Breast epithelium (tissue), 4 donors: ENCODE measurements around the gene CALN1. TPM values are rescaled to one million over a fixed set of nuclear protein-coding genes. Genes with fewer than 3 reads are reported as not detected.

Experiments used
- DNase-seq, 2 donors: peaks; one replicate each; pipeline ENCODE4 v3.0.0-alpha.2; 2019; ENCODE audit warnings: low spot score in 2 of 2
- H3K27ac ChIP-seq, 2 donors: fragments of 200-600 bp; sonication (generic) in 1 of 2; one replicate each; pipeline ENCODE4 v1.5.1; 2016 to 2019; ENCODE audit warnings: mild to moderate bottlenecking in 1 of 2
- H3K27me3 ChIP-seq, 2 donors: fragments of 200-600 bp; sonication (generic) in 1 of 2; one replicate each; pipeline versions ENCODE4 v1.5.1 to v1.6.0; 2017 to 2019; ENCODE audit warnings: control low read depth in 1 of 2, mild to moderate bottlenecking in 1 of 2
- H3K36me3 ChIP-seq: fragments of 200-600 bp; one replicate; pipeline ENCODE4 v1.5.1; 2019
- H3K4me1 ChIP-seq, 2 donors: fragments of 200-600 bp; sonication (generic); one replicate each; pipeline ENCODE4 v1.5.1; 2016 to 2019; ENCODE audit warnings: control low read depth in 1 of 2
- H3K4me3 ChIP-seq, 3 donors: fragments of 200-600 bp; sonication (generic); 1 replicate in 2 of 3; 2 replicates in 1 of 3; pipeline ENCODE4 v1.5.1; 2016 to 2019; ENCODE audit warnings: mild to moderate bottlenecking in 3 of 3, moderate library complexity in 2 of 3
- H3K9me3 ChIP-seq, 2 donors: fragments of 200-600 bp; sonication (generic) in 1 of 2; one replicate each; pipeline ENCODE4 v1.5.1; 2016 to 2019; ENCODE audit warnings: control low read depth in 1 of 2
- POLR2A ChIP-seq: fragments of 450-650 bp; IDR thresholded peaks from one replicate; pipeline ENCODE4 v1.6.1; 2016; ENCODE audit warnings: antibody characterized with exemption, mild to moderate bottlenecking, moderate library complexity
- POLR2AphosphoS5 ChIP-seq, 3 donors: sonication (generic); formaldehyde crosslinking; IDR thresholded peaks; one replicate each; pipeline ENCODE4 v1.6.1; 2017; ENCODE audit warnings: antibody characterized with exemption in 3 of 3
- intact Hi-C: fragments of 100-400 bp; cut with DNase I; formaldehyde crosslinking; loops from one replicate; pipeline ENCODE4 v1.15.1; 2023; ENCODE audit warnings: low total_unique reads
- total RNA-seq, 3 donors: library from RNA; depleted of rRNA; stranded (reverse); fragments of >200 nt; gene quantifications; one replicate each; pipeline ENCODE4 v1.1.0, GENCODE V29; 2016
- TF ChIP-seq, protein P1 (sequence below), 3 donors: fragments of 450-650 bp; IDR thresholded peaks; one replicate each; pipeline ENCODE4 v1.5.1; 2016 to 2017; ENCODE audit warnings: antibody characterized with exemption in 3 of 3, mild to moderate bottlenecking in 3 of 3, moderate library complexity in 3 of 3

Gene CALN1
- total RNA-seq, 3 donors from 2014 or later, result under 0.01 to 0.33 (median 0.15) TPM

GRCh38 chr7:71842381-71842780 lies 569.8 kb downstream of the CALN1 start:
- no peak for DNase-seq
- H3K27ac ChIP-seq, result no peak overlapping the region
- no peaks in the 10 kb centered on the region for H3K27me3 ChIP-seq
- no peak overlapping the region for H3K4me3 ChIP-seq
- H3K4me1 ChIP-seq, result no peaks in the 10 kb centered on the region
- TF ChIP-seq POLR2A (no peak), POLR2AphosphoS5 (IDR thresholded peaks at IDR 0.05) (no peak)
- TF ChIP-seq, protein P1, sequence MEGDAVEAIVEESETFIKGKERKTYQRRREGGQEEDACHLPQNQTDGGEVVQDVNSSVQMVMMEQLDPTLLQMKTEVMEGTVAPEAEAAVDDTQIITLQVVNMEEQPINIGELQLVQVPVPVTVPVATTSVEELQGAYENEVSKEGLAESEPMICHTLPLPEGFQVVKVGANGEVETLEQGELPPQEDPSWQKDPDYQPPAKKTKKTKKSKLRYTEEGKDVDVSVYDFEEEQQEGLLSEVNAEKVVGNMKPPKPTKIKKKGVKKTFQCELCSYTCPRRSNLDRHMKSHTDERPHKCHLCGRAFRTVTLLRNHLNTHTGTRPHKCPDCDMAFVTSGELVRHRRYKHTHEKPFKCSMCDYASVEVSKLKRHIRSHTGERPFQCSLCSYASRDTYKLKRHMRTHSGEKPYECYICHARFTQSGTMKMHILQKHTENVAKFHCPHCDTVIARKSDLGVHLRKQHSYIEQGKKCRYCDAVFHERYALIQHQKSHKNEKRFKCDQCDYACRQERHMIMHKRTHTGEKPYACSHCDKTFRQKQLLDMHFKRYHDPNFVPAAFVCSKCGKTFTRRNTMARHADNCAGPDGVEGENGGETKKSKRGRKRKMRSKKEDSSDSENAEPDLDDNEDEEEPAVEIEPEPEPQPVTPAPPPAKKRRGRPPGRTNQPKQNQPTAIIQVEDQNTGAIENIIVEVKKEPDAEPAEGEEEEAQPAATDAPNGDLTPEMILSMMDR (IDR thresholded peaks at IDR 0.05), result no peak
- intact Hi-C loops, result no loop called here
- no peaks in the 10 kb centered on the region for H3K9me3 ChIP-seq
- no peaks in the 10 kb centered on the region for H3K36me3 ChIP-seq

DNA sequence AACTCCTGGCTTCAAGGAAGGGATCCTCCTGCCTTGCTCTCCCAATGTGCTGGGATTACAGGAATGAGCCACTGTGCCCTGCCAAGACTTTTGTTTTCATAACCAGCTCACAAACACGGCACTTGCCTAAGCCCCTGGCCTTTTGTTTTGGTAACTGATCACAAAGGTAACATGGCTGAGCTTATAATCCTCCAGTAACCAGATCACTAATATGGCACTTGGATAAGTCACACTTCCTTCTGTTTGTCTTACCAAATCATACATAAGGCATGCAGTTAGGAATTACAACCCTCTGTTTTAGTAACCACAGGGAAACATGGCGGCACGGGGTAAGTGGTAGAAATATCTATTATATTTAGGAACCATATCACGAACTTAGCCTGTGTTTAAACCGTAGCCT lies 577.1 kb downstream of the CALN1 start:
- no peaks in the 10 kb centered on the region for H3K4me1 ChIP-seq
- H3K27ac ChIP-seq, result no peak overlapping the region
- no peaks in the 10 kb centered on the region for H3K27me3 ChIP-seq
- H3K36me3 ChIP-seq, result no peaks in the 10 kb centered on the region
- H3K9me3 ChIP-seq, result no peaks in the 10 kb centered on the region
- intact Hi-C loops, result no loop called here
- H3K4me3 ChIP-seq, result no peak overlapping the region
- DNase-seq, result no peak
- TF ChIP-seq POLR2AphosphoS5 (IDR thresholded peaks at IDR 0.05) (no peak), POLR2A (no peak)
- TF ChIP-seq, protein P1 (IDR thresholded peaks at IDR 0.05), result no peak

GRCh38 chr7:71829515-71829914 lies 582.6 kb downstream of the CALN1 start:
- Histone ChIP-seq H3K27ac (no peak overlapping the region), H3K4me3 (no peak overlapping the region), H3K9me3 (peaks cover 0 to 7% of the 10 kb centered on the region in 2 donors), H3K27me3 (no peaks in the 10 kb centered on the region), H3K4me1 (no peaks in the 10 kb centered on the region), H3K36me3 (no peaks in the 10 kb centered on the region)
- DNase-seq, result no peak
- intact Hi-C loops, result no loop called here
- TF ChIP-seq POLR2A, result no peak
- no peak for TF ChIP-seq POLR2AphosphoS5 (IDR thresholded peaks at IDR 0.05)
- TF ChIP-seq, protein P1 (IDR thresholded peaks at IDR 0.05), result no peak

GRCh38 chr7:71828361-71828760 lies 583.8 kb downstream of the CALN1 start:
- DNase-seq, result no peak
- H3K4me1 ChIP-seq, result no peaks in the 10 kb centered on the region
- TF ChIP-seq POLR2AphosphoS5 (IDR thresholded peaks at IDR 0.05) (no peak), POLR2A (no peak)
- TF ChIP-seq, protein P1 (IDR thresholded peaks at IDR 0.05), result no peak
- no peaks in the 10 kb centered on the region for H3K27me3 ChIP-seq
- H3K27ac ChIP-seq, result no peak overlapping the region
- intact Hi-C loops, result no loop called here
- no peaks in the 10 kb centered on the region for H3K36me3 ChIP-seq
- H3K4me3 ChIP-seq, result no peak overlapping the region
- peaks cover 0 to 7% of the 10 kb centered on the region in 2 donors for H3K9me3 ChIP-seq

GRCh38 chr7:71826141-71826540 lies 586.0 kb downstream of the CALN1 start:
- H3K27me3 ChIP-seq, result no peaks in the 10 kb centered on the region
- H3K4me3 ChIP-seq, result no peak overlapping the region
- TF ChIP-seq POLR2A, result no peak
- TF ChIP-seq, protein P1 (IDR thresholded peaks at IDR 0.05), result no peak
- no peak for DNase-seq
- no peaks in the 10 kb centered on the region for H3K4me1 ChIP-seq
- no peak overlapping the region for H3K27ac ChIP-seq
- peaks cover 0 to 7% of the 10 kb centered on the region in 2 donors for H3K9me3 ChIP-seq
- no peaks in the 10 kb centered on the region for H3K36me3 ChIP-seq
- intact Hi-C loops, result no loop called here
